Breast epithelium (tissue), 4 donors: Measurements from ENCODE around the gene PGM2. TPM values are rescaled to one million over a fixed set of nuclear protein-coding genes. Genes with fewer than 3 reads are reported as not detected.

Source experiments
- DNase-seq, 2 donors: peaks; one replicate each; pipeline ENCODE4 v3.0.0-alpha.2; 2019; ENCODE audit warnings: low spot score in 2 of 2
- H3K27ac ChIP-seq, 2 donors: fragments of 200-600 bp; sonication (generic) in 1 of 2; one replicate each; pipeline ENCODE4 v1.5.1; 2016 to 2019; ENCODE audit warnings: mild to moderate bottlenecking in 1 of 2
- H3K27me3 ChIP-seq, 2 donors: fragments of 200-600 bp; sonication (generic) in 1 of 2; one replicate each; pipeline versions ENCODE4 v1.5.1 to v1.6.0; 2017 to 2019; ENCODE audit warnings: control low read depth in 1 of 2, mild to moderate bottlenecking in 1 of 2
- H3K36me3 ChIP-seq: fragments of 200-600 bp; one replicate; pipeline ENCODE4 v1.5.1; 2019
- H3K4me1 ChIP-seq, 2 donors: fragments of 200-600 bp; sonication (generic); one replicate each; pipeline ENCODE4 v1.5.1; 2016 to 2019; ENCODE audit warnings: control low read depth in 1 of 2
- H3K4me3 ChIP-seq, 3 donors: fragments of 200-600 bp; sonication (generic); 1 replicate in 2 of 3; 2 replicates in 1 of 3; pipeline ENCODE4 v1.5.1; 2016 to 2019; ENCODE audit warnings: mild to moderate bottlenecking in 3 of 3, moderate library complexity in 2 of 3
- H3K9me3 ChIP-seq, 2 donors: fragments of 200-600 bp; sonication (generic) in 1 of 2; one replicate each; pipeline ENCODE4 v1.5.1; 2016 to 2019; ENCODE audit warnings: control low read depth in 1 of 2
- CTCF ChIP-seq, 3 donors: fragments of 450-650 bp; IDR thresholded peaks; one replicate each; pipeline ENCODE4 v1.5.1; 2016 to 2017; ENCODE audit warnings: antibody characterized with exemption in 3 of 3, mild to moderate bottlenecking in 3 of 3, moderate library complexity in 3 of 3
- POLR2A ChIP-seq: fragments of 450-650 bp; IDR thresholded peaks from one replicate; pipeline ENCODE4 v1.6.1; 2016; ENCODE audit warnings: antibody characterized with exemption, mild to moderate bottlenecking, moderate library complexity
- POLR2AphosphoS5 ChIP-seq, 3 donors: sonication (generic); formaldehyde crosslinking; IDR thresholded peaks; one replicate each; pipeline ENCODE4 v1.6.1; 2017; ENCODE audit warnings: antibody characterized with exemption in 3 of 3
- intact Hi-C: fragments of 100-400 bp; cut with DNase I; formaldehyde crosslinking; loops from one replicate; pipeline ENCODE4 v1.15.1; 2023; ENCODE audit warnings: low total_unique reads
- total RNA-seq, 3 donors: library from RNA; depleted of rRNA; stranded (reverse); fragments of >200 nt; gene quantifications; one replicate each; pipeline ENCODE4 v1.1.0, GENCODE V29; 2016

PGM2 gene
- total RNA-seq, 3 donors from 2014 or later: 11.0 to 26.2 (median 21.3) TPM

- H3K27me3 ChIP-seq: no peaks in the 10 kb centered on the region
- TF ChIP-seq POLR2AphosphoS5 (IDR thresholded peaks at IDR 0.05): no peak
- H3K9me3 ChIP-seq: no peaks in the 10 kb centered on the region
- DNase-seq: no peak
- H3K27ac ChIP-seq: no peak overlapping the region
- intact Hi-C loops: no loop called here
- H3K4me1 ChIP-seq: no peaks in the 10 kb centered on the region
- no peak overlapping the region for H3K4me3 ChIP-seq
- H3K36me3 ChIP-seq: no peaks in the 10 kb centered on the region
Measured at GRCh38 chr4:37797374-37797773, 29.1 kb upstream of the PGM2 start.

GRCh38 chr4:37797923-37798322 is 28.6 kb upstream of the PGM2 start:
- Histone ChIP-seq H3K27me3 (no peaks in the 10 kb centered on the region), H3K9me3 (no peaks in the 10 kb centered on the region), H3K4me1 (no peaks in the 10 kb centered on the region), H3K4me3 (no peak overlapping the region), H3K27ac (no peak overlapping the region), H3K36me3 (no peaks in the 10 kb centered on the region)
- intact Hi-C loops: no loop called here
- TF ChIP-seq POLR2AphosphoS5 (IDR thresholded peaks at IDR 0.05): no peak
- TF ChIP-seq POLR2A: no peak
- TF ChIP-seq CTCF (IDR thresholded peaks at IDR 0.05): no peak
- no peak for DNase-seq

- intact Hi-C loops: no loop called here
- H3K9me3 ChIP-seq: no peaks in the 10 kb centered on the region
- H3K36me3 ChIP-seq: no peaks in the 10 kb centered on the region
Measured at GRCh38 chr4:37798616-37799015, 27.9 kb upstream of the PGM2 start.

GRCh38 chr4:37799941-37800554 is 26.4 kb upstream of the PGM2 start:
- no peak overlapping the region for H3K4me3 ChIP-seq
- intact Hi-C loops: no loop called here
- H3K9me3 ChIP-seq: no peaks in the 10 kb centered on the region
- H3K4me1 ChIP-seq: no peaks in the 10 kb centered on the region
- TF ChIP-seq CTCF (IDR thresholded peaks at IDR 0.05) (no peak), POLR2A (no peak), POLR2AphosphoS5 (IDR thresholded peaks at IDR 0.05) (no peak)
- no peaks in the 10 kb centered on the region for H3K36me3 ChIP-seq
- no peak overlapping the region for H3K27ac ChIP-seq
- no peak for DNase-seq
- H3K27me3 ChIP-seq: no peaks in the 10 kb centered on the region

More at GRCh38 chr4:37798616-37799015, 27.9 kb upstream of the PGM2 start:
- TF ChIP-seq CTCF (IDR thresholded peaks at IDR 0.05): no peak
- no peak for TF ChIP-seq POLR2AphosphoS5 (IDR thresholded peaks at IDR 0.05)
- TF ChIP-seq POLR2A: no peak
- Histone ChIP-seq H3K4me1 (no peaks in the 10 kb centered on the region), H3K27ac (no peak overlapping the region), H3K4me3 (no peak overlapping the region), H3K27me3 (no peaks in the 10 kb centered on the region)
- DNase-seq: no peak

- TF ChIP-seq POLR2A: no peak
- no peak for TF ChIP-seq POLR2AphosphoS5 (IDR thresholded peaks at IDR 0.05)
- TF ChIP-seq CTCF (IDR thresholded peaks at IDR 0.05): peak in 2 of 3 donors; percentile 51 to 73
- no peaks in the 10 kb centered on the region for H3K4me1 ChIP-seq
- intact Hi-C loops: no loop called here
- H3K9me3 ChIP-seq: no peaks in the 10 kb centered on the region
- H3K27me3 ChIP-seq: no peaks in the 10 kb centered on the region
- no peak overlapping the region for H3K27ac ChIP-seq
- peak; percentile 46 to 55 for DNase-seq
- H3K36me3 ChIP-seq: no peaks in the 10 kb centered on the region
- no peak overlapping the region for H3K4me3 ChIP-seq
Measured at GRCh38 chr4:37802068-37802666, 24.3 kb upstream of the PGM2 start.
